Uterus (tissue), 4 donors: ENCODE measurements around the gene NPAS2. TPM values are rescaled to one million over a fixed set of nuclear protein-coding genes. Genes with fewer than 3 reads are reported as not detected.

Source experiments
- DNase-seq, 2 donors: peaks; one replicate each; pipeline ENCODE4 v3.0.0-alpha.2; 2019 to 2020
- H3K27ac ChIP-seq, 2 donors: fragments of 200-600 bp; sonication (generic); 1 replicate in 1 of 2; 2 replicates in 1 of 2; pipeline ENCODE4 v1.5.1; 2016 to 2018
- H3K27me3 ChIP-seq, 2 donors: fragments of 200-600 bp; sonication (generic); one replicate each; pipeline ENCODE4 v1.5.1; 2018 to 2019; ENCODE audit warnings: control low read depth in 1 of 2
- H3K36me3 ChIP-seq, 2 donors: fragments of 200-600 bp; sonication (generic); one replicate each; pipeline ENCODE4 v1.5.1; 2019; ENCODE audit warnings: control low read depth in 1 of 2
- H3K4me1 ChIP-seq, 2 donors: fragments of 200-600 bp; sonication (generic); one replicate each; pipeline ENCODE4 v1.5.1; 2018 to 2019; ENCODE audit warnings: control low read depth in 1 of 2
- H3K4me3 ChIP-seq, 2 donors: fragments of 200-600 bp; sonication (generic); 1 replicate in 1 of 2; 2 replicates in 1 of 2; pipeline ENCODE4 v1.5.1; 2018 to 2019; ENCODE audit warnings: mild to moderate bottlenecking in 1 of 2
- H3K9me3 ChIP-seq, 2 donors: fragments of 200-600 bp; sonication (generic); one replicate each; pipeline ENCODE4 v1.5.1; 2019; ENCODE audit warnings: control low read depth in 1 of 2
- POLR2A ChIP-seq, 2 donors: fragments of 450-650 bp; IDR thresholded peaks; one replicate each; pipeline ENCODE4 v1.6.1; 2016; ENCODE audit warnings: antibody characterized with exemption in 2 of 2, mild to moderate bottlenecking in 1 of 2, moderate library complexity in 1 of 2
- intact Hi-C: fragments of 100-400 bp; cut with DNase I; formaldehyde crosslinking; loops from one replicate; pipeline ENCODE4 v1.15.1; 2023; ENCODE audit warnings: low total_unique reads
- total RNA-seq, 4 donors: library from RNA; depleted of rRNA in 3 of 4; stranded (reverse); fragments of >200 nt in 3 of 4; gene quantifications; one replicate each; pipeline versions ENCODE4 v1.1.0 to v1.2.4, GENCODE V29; 2014 to 2023
- TF ChIP-seq, protein P1 (sequence below), 4 experiments: fragments of 200-600 bp in 2 of 4; fragments of 450-650 bp in 2 of 4; sonication (generic) in 2 of 4; IDR thresholded peaks; one replicate each; pipeline ENCODE4 v1.5.1; 2016 to 2019; ENCODE audit warnings: antibody characterized with exemption in 4 of 4, mild to moderate bottlenecking in 2 of 4, moderate library complexity in 1 of 4
- donor health status: DM: yes; HTN: yes; CAD: no.

The NPAS2 gene
- total RNA-seq, 4 donors from 2014 or later: 5.6 to 66.5 (median 24.9) TPM

- Histone ChIP-seq H3K4me3 (no peak overlapping the region), H3K36me3 (no peaks in the 10 kb centered on the region), H3K4me1 (no peaks in the 10 kb centered on the region), H3K27me3 (no peaks in the 10 kb centered on the region), H3K27ac (no peak overlapping the region), H3K9me3 (no peaks in the 10 kb centered on the region)
- TF ChIP-seq POLR2A (IDR thresholded peaks at IDR 0.05): no peak
- TF ChIP-seq, protein P1, sequence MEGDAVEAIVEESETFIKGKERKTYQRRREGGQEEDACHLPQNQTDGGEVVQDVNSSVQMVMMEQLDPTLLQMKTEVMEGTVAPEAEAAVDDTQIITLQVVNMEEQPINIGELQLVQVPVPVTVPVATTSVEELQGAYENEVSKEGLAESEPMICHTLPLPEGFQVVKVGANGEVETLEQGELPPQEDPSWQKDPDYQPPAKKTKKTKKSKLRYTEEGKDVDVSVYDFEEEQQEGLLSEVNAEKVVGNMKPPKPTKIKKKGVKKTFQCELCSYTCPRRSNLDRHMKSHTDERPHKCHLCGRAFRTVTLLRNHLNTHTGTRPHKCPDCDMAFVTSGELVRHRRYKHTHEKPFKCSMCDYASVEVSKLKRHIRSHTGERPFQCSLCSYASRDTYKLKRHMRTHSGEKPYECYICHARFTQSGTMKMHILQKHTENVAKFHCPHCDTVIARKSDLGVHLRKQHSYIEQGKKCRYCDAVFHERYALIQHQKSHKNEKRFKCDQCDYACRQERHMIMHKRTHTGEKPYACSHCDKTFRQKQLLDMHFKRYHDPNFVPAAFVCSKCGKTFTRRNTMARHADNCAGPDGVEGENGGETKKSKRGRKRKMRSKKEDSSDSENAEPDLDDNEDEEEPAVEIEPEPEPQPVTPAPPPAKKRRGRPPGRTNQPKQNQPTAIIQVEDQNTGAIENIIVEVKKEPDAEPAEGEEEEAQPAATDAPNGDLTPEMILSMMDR (IDR thresholded peaks at IDR 0.05): no peak
- DNase-seq: no peak
- intact Hi-C loops: no loop called here
These were observed 207.9 kb downstream of the NPAS2 start for GRCh38 chr2:101027852-101028251.

DNA sequence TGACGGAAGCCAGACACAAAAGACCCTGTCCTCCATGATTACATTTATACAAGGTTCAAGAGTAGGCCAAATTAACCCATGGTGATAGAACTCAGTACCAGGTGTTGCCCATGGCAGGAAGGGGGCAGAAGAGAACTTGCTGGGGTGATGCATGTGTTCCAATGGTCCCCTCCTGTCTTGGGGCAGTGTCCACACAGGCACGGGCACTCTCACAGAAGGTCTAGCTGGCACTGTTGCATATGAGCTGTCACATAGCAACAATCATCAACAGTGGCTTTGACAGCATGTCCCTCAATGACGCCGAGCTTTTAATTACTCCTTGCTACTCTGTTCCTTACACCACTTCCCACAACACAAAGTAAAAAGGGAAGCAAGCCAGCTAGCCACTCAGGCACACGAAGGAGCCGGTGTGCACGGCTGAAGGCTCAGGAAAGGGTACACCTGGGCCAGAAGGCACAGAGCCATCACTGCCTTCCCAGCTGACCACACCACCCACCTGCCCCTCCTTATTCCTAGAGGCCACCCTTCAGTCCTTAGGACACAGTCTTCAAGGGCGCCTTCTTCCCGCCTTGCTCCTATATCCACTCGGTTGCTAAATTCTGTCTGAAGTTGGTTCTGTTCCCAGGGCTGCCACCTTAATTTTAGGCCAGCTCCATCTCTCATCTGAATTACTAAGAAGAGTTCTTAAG is 211.1 kb downstream of the NPAS2 start:
- DNase-seq: no peak
- Histone ChIP-seq H3K4me3 (no peak overlapping the region), H3K27me3 (no peaks in the 10 kb centered on the region), H3K9me3 (no peaks in the 10 kb centered on the region), H3K27ac (no peak overlapping the region), H3K4me1 (no peaks in the 10 kb centered on the region), H3K36me3 (no peaks in the 10 kb centered on the region)
- TF ChIP-seq POLR2A (IDR thresholded peaks at IDR 0.05): no peak
- TF ChIP-seq, protein P1 (IDR thresholded peaks at IDR 0.05): no peak
- intact Hi-C loops: loop anchor here (10.0 kb wide), 1 partner anchor 124 kb away; the partner anchor contains the start of gene TBC1D8

DNA sequence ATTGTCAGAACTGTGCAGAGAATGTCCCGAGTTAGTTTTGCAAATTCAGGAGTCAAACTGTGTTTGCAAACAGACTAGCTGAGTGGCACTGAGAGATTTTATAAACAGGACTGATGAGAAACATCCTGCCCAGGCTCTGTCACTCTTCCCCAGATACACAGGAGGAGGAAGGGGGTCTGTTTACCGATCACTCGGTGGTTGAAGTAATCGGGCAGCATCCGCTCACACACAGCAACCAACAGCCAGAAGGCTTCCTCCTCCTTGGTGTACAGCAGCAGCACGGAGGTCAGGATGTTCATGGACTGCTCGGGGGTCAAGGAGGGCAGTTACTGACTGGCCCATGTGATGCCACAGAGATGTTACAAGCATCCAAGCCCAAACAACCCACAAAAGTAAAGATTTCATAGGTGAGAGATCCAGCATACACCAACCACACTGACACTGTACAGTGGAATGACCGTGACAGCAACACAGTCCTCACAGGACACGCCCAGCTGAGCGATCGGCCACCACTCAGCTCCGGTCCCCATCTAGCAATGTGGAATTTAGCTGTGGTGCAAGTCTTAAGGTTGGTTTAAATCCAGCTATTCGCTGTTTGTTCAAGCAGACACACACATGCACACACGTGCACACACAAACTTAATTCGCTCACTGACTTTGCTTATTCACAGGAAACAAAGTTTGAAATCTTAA is 212.3 kb downstream of the NPAS2 start:
- TF ChIP-seq, protein P1 (IDR thresholded peaks at IDR 0.05): no peak
- no peak for TF ChIP-seq POLR2A (IDR thresholded peaks at IDR 0.05)
- H3K36me3 ChIP-seq: no peaks in the 10 kb centered on the region
- intact Hi-C loops: loop anchor here (10.0 kb wide), 1 partner anchor 123 kb away; the partner anchor contains the start of gene TBC1D8
- H3K4me3 ChIP-seq: no peak overlapping the region
- DNase-seq: no peak
- H3K27me3 ChIP-seq: no peaks in the 10 kb centered on the region
- no peak overlapping the region for H3K27ac ChIP-seq
- no peaks in the 10 kb centered on the region for H3K4me1 ChIP-seq
- H3K9me3 ChIP-seq: no peaks in the 10 kb centered on the region

GRCh38 chr2:101036562-101036961 is 216.6 kb downstream of the NPAS2 start:
- H3K9me3 ChIP-seq: no peaks in the 10 kb centered on the region
- no peak for DNase-seq
- H3K27ac ChIP-seq: no peak overlapping the region
- H3K4me3 ChIP-seq: no peak overlapping the region
- H3K27me3 ChIP-seq: no peaks in the 10 kb centered on the region
- TF ChIP-seq, protein P1 (IDR thresholded peaks at IDR 0.05): peak; percentile 40 to 55 (median 54)
- TF ChIP-seq POLR2A (IDR thresholded peaks at IDR 0.05): no peak
- intact Hi-C loops: loop anchor here (10.0 kb wide), 1 partner anchor 118 kb away; the partner anchor contains the start of gene TBC1D8
- H3K4me1 ChIP-seq: no peaks in the 10 kb centered on the region
- H3K36me3 ChIP-seq: no peaks in the 10 kb centered on the region

DNA sequence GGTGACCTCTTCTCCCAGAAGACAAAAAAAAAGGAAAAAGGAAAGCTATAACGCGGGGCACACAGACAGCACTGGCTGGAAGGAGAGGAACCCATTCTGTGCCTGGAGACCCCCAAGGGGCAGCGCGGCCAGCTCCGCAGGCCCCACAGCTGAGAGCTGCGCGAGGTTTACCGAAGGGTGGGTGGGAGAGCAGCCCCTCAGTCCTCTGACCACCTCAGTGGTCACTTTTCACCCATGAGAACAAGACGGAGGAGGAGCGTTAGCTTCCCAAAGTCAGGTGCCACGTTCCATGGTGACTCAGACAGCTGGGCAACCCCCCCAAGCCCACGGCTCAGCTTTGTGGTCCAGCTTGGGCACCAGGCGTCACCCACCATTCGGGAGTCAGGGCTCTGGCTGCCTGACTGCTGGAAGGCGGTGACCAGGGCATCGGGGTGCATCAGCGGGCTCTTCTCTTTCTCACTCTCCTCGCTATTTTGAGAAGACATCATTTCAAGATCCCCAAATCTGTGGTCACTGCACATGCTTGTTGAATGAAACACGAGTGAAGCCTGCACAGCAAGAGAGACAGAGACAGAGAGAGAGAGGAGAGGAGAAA is 217.3 kb downstream of the NPAS2 start:
- Histone ChIP-seq H3K27ac (no peak overlapping the region), H3K4me3 (no peak overlapping the region), H3K36me3 (no peaks in the 10 kb centered on the region), H3K27me3 (no peaks in the 10 kb centered on the region), H3K4me1 (no peaks in the 10 kb centered on the region), H3K9me3 (no peaks in the 10 kb centered on the region)
- intact Hi-C loops: loop anchor here (10.0 kb wide), 1 partner anchor 118 kb away; the partner anchor contains the start of gene TBC1D8
- DNase-seq: no peak
- TF ChIP-seq, protein P1 (IDR thresholded peaks at IDR 0.05): no peak
- TF ChIP-seq POLR2A (IDR thresholded peaks at IDR 0.05): no peak
